ENCODE data around the gene EFNA4.

The EFNA4 gene

GRCh38 chr1:155063550-155064110 is at the start of gene EFNA4:
Gene EFNA4, plus strand, starts transcription at chr1:155063740. Its CDS starts 84 bp downstream, at chr1:155063824.
- in situ Hi-C loops (cut with MboI; ENCODE audit: low sequenced_read_pairs), result no loop called here

DNA sequence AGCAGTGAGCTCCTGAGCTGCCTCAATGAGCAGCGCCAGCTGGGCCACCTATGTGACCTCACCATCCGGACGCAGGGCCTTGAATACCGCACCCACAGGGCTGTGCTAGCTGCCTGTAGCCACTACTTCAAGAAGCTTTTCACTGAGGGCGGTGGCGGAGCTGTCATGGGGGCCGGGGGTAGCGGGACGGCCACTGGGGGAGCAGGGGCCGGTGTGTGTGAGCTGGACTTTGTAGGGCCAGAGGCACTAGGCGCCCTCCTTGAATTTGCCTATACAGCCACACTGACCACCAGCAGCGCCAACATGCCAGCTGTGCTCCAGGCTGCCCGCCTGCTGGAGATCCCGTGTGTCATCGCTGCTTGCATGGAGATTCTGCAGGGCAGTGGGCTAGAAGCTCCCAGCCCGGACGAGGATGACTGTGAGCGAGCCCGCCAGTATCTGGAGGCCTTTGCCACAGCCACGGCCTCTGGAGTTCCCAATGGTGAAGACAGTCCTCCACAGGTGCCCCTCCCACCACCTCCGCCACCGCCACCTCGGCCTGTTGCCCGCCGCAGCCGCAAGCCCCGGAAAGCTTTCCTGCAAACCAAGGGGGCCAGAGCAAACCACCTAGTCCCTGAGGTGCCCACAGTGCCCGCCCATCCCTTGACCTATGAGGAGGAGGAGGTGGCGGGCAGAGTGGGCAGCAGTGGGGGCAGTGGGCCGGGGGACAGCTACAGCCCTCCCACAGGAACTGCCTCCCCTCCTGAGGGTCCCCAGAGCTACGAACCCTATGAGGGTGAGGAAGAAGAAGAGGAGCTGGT is 48.6 kb upstream of the EFNA4 start:
- in situ Hi-C loops (cut with MboI; ENCODE audit: low sequenced_read_pairs), result no loop called here

- in situ Hi-C loops (cut with MboI; ENCODE audit: low sequenced_read_pairs), result no loop called here
Observed at GRCh38 chr1:155015527-155016230, 47.9 kb upstream of the EFNA4 start.

GRCh38 chr1:155016231-155016831 is 47.2 kb upstream of the EFNA4 start:
- in situ Hi-C loops (cut with MboI; ENCODE audit: low sequenced_read_pairs), result no loop called here

- in situ Hi-C loops (cut with MboI; ENCODE audit: low sequenced_read_pairs), result no loop called here
Observed at GRCh38 chr1:155017041-155017945, 46.2 kb upstream of the EFNA4 start.

GRCh38 chr1:155017946-155018316 is 45.6 kb upstream of the EFNA4 start:
- in situ Hi-C loops (cut with MboI; ENCODE audit: low sequenced_read_pairs), result no loop called here

GRCh38 chr1:155018617-155019348 is 44.8 kb upstream of the EFNA4 start:
- in situ Hi-C loops (cut with MboI; ENCODE audit: low sequenced_read_pairs), result no loop called here

GRCh38 chr1:155019377-155020245 is 43.9 kb upstream of the EFNA4 start:
- in situ Hi-C loops (cut with MboI; ENCODE audit: low sequenced_read_pairs), result no loop called here

GRCh38 chr1:155022136-155022926 is 41.2 kb upstream of the EFNA4 start:
- in situ Hi-C loops (cut with MboI; ENCODE audit: low sequenced_read_pairs), result no loop called here

- in situ Hi-C loops (cut with MboI; ENCODE audit: low sequenced_read_pairs), result no loop called here
Observed at GRCh38 chr1:155022927-155023236, 40.7 kb upstream of the EFNA4 start.

DNA sequence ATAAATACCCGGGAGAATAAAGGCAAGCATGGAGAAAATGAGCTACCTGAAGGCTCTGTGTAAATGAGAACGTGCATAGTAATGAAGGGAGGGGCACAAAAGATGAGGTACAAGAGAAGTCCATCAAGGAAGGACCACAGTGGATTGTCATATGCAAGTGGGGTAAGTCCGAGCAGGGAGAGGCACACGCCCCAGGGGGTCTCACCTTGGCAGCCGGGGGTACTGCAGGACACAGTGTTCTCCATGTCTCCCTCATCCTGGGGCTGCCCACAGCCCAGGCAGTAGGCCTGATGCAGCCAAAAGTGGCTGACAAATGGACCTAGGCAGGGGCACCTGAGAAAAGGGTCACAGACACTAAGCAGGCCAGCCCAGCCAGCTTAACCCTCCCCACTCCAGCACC is 39.9 kb upstream of the EFNA4 start:
- in situ Hi-C loops (cut with MboI; ENCODE audit: low sequenced_read_pairs), result no loop called here

DNA sequence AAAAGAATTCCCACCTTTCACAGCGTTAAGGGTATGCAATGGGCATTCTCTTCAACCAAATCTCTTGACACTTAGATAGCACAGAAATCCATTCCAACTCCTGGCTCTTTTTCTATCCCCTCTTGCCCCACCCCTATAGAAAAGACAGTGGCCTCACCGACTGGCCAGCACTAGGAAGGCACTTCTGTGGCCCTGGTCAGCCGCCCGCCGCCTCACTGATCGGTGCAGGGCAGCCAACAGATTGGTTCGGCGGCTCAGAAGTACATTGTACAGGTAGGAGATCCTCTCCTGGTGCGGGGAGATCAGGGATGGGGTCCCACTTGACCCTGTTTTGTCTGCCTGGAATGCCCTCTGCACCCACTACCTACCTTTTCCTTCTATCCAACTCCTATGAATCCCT is 39.2 kb upstream of the EFNA4 start:
- in situ Hi-C loops (cut with MboI; ENCODE audit: low sequenced_read_pairs), result no loop called here

GRCh38 chr1:155026154-155026553 is 37.4 kb upstream of the EFNA4 start:
- in situ Hi-C loops (cut with MboI; ENCODE audit: low sequenced_read_pairs), result no loop called here

DNA sequence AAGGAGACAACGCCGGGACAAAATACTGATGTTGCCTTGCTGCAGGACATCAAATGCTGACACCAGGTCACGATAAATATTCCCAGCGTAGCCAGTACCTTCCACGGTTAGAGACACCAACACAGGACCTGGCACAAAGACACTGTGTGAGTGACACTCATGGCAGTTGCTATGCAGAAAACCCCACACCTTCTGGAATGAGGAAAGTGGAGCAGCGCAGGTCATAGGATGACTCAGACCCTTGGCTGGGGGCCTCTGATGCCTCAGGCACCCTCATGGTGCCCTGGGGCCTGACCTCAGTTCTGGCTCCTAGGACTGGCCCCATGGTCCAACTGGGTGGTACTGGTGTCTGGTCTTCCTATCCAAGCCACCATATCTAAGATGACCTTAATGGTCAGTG is 37.0 kb upstream of the EFNA4 start:
- in situ Hi-C loops (cut with MboI; ENCODE audit: low sequenced_read_pairs), result no loop called here

DNA sequence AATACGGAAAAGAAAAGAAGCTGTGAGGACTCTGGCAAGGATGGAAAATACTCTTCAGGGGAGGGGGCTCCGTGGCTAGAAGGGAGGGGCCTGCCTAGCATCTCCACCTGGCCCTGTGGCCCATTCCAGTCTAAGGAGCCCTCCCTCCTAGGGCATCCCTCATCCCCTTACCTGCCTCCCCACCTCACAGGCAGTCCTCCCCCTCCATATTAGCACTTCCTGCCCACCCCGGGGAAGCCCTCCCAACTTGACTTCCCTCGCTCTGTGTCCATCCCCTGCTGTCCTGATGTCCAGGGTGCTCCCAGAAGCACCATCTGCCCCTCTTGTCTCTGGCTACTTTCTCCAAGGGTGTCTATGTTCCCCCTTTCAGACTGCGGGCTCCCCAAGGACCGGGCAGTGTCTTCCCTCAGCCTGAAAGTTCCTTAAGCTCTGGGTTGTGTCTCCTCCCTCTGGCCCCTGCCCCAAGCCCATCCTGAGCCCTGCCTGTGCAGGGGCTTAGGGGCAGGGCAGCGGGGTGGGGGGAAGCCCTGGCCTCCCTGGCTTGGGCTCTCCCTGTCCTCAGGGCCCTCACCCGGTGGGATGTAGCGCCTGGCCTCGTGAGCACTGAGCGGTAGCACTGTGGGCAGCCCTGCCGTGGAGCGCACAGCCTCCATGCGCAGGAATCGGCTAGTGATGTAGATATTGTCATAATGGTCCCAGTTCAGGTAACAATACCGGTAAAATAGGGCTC is 33.9 kb upstream of the EFNA4 start:
- in situ Hi-C loops (cut with MboI; ENCODE audit: low sequenced_read_pairs), result no loop called here

DNA sequence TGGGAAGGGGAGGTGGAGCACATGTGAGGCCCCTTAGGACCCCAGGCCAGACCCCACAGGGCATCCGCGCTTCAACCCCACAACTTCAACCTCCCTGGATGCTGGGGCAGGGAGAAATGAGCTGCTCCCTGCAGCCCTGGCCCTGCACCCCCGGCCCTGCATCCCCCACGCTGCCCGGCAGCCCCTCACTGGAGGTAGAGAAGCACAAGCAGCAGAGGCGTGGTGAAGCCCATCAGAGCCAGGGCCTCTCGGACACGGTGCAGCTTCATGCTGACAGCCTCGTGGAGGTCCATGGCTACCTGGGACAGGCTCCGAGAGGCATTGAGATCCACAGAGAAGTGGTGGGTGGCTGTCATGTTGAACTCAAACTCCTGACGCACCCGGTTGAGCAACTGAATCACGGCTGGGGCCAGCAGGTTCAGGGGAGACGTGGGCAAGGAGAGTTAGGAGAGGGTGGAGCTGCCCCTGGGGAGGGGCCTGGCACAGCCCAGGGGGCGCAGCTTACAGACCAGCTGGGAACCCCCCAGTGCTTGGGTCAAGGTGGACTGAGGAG is 33.2 kb upstream of the EFNA4 start:
- in situ Hi-C loops (cut with MboI; ENCODE audit: low sequenced_read_pairs), result no loop called here

GRCh38 chr1:155030899-155031298 is 32.6 kb upstream of the EFNA4 start:
- in situ Hi-C loops (cut with MboI; ENCODE audit: low sequenced_read_pairs), result no loop called here
